Activated effector memory CD4-positive, alpha-beta T cell treated with Interleukin-2 at 50 U/mL for 16 hours (primary cell): ENCODE measurements around the gene ALDH18A1.

ENCODE experiments used
- DNase-seq: peaks from one replicate; pipeline ENCODE4 v3.0.0-alpha.2; 2020

Gene ALDH18A1

DNA sequence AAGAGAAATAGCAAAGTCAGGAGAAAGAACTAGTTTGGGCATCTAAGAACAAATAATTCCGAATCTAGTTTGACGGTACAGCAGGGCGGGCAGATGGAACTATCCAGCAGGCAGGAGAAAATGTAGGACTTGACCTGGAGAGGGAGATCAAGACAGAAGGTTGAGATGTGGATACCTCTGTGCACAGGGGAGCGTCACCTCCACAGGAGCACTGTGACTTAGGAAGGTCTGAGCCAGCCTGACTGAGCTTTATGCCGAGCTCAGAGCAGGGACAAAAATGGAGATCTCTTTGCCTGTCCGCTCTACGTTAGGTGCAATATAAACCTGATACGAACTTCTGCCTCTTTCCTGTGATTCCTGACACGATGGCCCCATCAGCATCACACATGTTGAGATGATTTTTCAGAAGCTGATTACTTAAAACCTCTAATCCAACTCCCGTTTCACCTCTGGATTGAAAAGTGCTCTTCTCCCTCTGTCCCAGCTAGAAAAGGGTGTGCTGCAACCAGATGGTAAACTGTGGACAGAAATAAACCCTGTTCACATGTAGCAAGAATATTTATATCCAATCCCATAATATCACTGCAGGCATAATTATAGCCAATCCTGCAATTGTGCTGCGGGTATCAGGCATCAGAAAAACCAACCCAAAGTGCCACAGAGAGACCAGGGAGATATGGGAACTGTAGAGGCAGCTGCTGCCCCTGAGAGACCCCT, 81.7 kb downstream of the ALDH18A1 start:
- DNase-seq, result no peak

DNA sequence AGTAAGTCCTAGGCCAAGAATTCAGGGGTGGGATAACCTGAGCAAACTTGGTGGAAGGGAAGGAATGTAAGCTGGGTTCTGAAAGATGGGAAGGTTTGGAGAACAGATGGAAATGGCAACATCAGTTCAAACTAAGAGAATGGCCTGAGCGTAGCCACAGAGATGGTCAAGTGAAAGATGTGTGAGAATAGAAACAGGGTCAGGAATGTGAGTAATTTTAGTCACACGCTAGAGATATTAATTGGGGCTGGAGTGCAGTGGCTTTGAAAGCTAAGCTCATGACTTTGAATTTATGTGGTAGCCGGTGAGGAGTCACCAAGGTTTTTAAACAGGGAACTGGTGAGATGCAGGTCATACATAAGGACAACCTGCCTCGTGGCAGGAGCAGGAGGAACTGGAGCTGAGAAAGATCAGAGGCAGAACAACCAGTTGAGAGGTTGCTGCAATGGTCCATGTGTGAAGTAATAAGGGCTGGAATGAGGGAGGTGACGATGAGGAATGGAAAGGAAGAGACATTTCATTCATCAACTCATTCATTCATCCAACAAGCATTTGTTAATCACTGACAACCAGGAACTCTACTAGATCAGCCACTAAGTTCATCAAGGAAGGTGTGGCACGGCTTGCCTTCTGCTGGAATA, 82.4 kb downstream of the ALDH18A1 start:
- no peak for DNase-seq

DNA sequence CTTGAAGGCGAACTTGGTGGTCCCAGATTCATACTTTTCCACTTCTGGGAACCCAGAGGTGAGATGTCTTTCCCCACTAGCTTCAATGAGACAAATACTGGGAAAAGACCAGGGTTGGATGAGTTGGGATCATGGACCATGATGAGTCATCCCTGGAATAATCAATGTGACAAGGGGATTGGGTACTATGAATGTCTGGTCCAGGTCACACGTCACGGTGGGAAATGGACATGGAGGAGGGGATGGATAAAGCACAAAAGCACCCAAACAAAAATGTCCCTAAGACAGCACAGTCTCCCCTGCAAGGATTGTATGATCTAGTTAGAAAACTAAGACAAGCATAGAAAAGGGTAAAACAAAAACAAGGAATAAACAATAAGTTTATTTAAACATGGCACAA, 83.0 kb downstream of the ALDH18A1 start:
- no peak for DNase-seq

DNA sequence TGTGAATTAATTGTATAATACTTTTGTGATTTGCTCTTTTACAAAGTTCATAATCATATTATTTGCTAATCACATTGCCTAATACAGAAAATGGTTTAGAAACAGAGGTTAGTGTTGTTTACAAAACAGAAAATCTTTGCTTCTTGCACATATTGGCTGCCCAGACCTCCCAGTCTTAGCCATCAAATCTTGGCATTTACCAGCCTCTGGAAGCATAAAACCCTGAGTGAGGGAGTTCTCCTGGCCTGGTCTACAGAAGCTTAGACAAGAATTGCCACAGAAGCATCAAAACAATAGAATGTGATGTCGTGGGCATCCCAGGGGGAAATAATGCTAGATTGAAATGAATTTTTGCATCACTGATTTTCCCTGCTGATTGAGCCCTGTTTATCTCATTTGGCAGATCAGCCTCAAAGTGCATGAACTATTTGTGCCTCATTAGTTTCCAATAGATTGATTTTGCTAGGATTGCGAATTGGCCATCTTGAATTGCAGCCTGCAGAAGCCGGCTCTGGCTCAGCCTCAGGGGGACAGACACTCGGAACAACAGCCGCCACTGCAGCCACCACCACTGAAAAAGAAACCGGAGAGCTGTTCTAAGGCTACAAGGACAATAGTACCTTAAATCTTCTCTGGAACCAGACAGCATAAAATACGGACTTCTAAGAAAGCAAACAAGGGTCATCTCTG, 84.2 kb downstream of the ALDH18A1 start:
- DNase-seq, result no peak

DNA sequence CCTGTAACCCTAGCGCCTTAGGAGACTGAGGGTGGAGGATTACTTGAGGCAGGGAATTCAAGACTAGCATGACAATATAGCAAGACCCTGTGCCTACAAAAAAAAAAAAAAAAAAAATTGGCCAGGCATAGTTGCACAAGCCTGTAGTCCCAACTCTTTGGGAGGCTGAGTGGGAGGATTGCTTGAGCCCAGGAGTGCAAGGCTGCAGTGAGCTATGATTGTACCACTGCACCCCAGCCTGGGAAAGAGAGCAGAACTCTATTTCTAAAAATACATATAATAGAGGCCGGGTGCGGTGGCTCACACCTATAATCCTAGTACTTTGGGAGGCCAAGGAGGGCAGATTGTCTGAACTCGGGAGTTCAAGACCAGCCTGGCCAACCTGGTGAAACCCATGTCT, 85.1 kb downstream of the ALDH18A1 start:
- DNase-seq, result no peak

DNA sequence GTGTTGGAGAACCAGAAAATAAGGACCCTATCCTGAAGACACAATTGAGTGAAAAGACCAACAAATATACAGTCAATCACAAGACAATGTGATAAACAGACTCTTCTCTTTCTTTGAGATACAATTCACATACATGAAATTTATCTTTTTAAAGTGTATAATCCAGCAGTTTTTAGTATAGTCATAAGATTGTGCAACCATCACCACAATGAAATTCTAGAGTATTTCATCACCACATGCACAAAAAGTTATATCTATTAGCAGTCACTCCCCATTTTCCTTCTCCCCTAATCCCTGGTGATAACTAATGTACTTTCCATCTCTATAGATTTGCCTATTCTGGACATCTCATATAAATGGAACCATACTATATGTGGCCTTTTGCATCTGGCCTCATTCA, 87.1 kb downstream of the ALDH18A1 start:
- no peak for DNase-seq

DNA sequence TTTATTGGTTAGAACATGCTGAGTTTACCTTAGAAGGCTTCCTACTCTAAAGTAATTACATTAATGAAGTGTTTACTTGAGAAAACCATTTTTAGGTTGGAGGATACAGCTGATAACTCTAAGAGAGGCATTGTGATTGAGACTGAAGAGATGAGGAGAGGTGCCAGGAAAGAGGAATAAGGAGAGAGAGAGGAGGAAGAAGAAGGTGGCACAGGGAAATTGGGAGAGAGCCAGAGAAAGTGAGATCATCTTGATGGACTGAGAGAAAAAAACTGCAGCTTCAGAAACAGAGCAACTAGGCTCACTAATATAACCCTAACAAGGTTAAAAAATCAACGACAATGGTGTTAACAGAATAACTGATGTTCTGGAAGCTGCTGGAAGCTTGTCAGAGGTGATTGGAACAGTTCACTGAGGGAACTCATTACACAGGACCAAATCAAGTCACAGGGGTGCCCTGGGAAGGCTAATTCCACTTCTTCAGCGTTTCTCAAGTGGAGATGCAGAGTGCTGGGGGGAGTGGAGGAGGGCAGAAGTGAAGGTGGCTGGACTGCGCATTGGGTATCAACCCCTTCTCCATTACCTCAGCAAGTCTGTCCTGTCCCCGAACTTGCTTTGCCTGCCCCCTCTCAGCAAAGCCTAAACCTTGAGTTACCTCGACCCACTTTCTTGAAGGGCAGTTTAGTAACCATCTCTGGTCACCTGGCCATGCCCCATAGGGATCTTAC, 88.4 kb downstream of the ALDH18A1 start:
- DNase-seq, result no peak

DNA sequence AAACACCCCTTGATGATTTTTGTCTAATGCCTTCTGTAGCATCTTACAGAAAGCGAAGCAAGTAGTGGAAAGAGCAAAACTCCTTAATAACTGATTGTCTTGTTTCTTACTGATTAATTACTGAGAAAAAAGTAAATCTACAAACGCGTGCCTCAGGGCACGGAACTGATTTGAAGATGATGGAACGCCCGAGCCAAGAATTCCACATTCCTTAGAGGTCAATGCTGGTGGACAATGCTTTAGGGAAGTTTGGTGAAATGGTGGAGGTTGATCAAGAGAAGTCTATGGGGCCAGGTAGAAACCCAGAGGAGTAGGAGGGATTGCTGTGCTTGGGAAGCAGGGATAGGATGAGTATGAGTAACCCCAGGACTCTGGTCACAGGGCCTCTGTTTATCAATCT, 90.4 kb downstream of the ALDH18A1 start:
- no peak for DNase-seq

DNA sequence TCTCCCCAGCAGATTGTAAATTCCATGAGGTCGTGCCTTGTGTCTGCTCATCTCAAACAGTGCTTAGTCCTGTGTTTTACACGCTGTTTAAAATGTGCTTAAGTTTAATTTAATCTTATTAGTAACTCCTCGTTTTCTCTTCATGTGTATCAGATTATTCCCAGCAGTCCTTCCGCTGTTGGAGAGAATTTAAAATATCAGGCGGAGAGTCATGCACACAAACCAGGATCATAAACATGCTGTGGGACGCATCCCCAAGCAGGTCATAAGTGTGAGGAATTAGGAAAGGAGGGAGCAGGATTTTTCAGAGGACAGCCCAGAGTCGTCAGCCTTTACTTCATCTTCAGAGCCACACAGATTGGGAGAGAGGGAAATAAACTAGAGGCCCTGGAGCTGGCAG, 91.2 kb downstream of the ALDH18A1 start:
- DNase-seq, result no peak

DNA sequence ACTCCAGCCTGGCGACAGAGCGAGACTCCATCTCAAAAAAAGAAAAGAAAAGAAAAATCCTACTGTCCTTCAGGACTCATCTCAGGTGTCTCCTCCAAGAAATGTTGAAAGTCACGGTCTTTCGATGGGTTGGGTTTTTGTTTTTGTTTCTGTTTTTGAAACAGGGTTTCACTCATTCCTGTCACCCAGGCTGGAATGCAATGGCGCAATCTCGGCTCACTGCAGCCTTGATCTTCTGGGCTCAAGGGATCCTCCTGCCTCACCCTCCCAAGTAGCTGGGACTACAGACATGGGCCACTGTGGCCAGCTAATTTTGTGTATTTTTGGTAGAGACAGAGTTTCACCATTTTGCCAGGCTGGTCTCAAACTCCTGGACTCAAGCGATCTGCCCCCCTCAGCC, 92.2 kb downstream of the ALDH18A1 start:
- no peak for DNase-seq

DNA sequence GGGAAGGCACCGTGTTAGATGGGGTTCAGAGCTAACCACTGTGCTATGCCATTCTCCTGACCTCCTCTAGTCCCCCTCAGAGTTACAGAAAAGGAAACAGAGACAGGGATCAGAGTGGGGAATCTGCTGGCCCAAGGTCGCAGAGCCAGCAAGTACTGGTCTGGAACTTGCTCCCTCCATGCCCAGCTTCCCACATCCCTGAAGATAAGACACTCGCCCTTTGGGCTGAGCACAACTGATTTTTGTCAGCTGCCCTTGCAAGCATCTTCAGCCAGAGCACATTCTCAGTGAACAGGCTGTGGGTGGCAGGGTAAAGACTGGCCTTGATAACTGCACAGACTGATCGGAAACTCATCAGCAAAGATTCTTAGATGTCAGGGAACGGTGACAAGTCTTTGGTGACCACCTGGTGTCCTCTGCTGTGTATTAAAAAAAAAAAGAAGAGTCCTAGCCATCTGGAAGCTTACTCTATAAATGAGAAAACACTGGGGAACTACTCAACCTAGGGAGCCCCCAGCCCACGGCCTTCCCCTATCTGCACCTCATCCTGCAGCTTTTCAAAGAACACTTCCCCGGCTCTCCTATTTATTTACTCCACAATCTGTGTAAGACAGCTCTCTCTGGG, 94.1 kb downstream of the ALDH18A1 start:
- DNase-seq, result no peak

DNA sequence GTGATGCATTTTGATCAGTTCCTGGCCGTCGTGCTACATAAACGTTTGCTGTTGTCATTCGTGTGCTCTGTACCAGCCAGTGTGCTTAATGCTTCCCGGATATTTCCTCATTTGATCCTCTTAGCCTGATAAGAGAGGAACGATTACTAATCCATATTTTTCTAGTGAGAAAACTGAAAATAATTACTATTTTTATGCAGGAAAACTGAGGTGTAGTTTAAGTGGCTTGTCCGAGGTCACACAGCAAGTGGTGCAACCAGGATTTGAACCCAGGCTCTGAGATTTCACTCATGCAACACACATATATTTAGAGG, 94.7 kb downstream of the ALDH18A1 start:
- no peak for DNase-seq

DNA sequence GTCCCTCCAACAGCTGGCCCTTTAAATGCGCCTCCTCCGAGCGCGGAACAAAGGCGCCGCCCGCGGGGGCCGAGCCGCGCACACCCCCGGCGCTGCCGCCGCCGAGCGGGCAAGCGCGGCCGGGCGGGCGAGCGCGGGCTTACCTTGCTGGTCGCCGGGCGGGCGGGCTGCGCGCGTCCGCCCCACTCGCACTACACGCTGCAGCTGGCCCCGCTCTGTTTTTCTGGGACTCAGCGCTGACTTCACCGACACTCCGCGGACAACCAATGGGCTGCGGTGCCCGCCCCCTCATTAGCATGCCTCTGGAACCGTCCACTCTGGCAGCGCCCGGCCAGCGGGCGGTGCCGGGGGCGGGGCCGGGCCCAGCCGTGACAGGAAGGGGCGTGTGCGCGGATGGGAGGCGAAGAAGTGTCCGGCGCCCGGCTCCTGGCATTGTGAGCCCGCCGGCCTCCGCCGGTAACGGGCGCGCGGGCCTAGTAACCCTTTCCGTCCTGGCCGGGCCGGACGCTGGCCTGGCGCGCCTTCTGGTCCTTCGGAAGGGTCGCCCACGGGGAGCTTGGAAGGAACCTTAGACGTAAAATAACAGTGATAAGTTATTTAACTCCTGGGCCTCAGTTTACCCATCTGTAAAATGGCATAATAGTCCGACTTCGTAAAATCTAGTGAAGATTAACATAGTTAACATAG, 95.2 kb downstream of the ALDH18A1 start, which contains the start of gene SORBS1:
SORBS1 (minus strand) TSS at position 195 of the 687 bp plus-strand sequence. CDS start 120,236 bp downstream, outside the sequence.
- peak; percentile 80 for DNase-seq

DNA sequence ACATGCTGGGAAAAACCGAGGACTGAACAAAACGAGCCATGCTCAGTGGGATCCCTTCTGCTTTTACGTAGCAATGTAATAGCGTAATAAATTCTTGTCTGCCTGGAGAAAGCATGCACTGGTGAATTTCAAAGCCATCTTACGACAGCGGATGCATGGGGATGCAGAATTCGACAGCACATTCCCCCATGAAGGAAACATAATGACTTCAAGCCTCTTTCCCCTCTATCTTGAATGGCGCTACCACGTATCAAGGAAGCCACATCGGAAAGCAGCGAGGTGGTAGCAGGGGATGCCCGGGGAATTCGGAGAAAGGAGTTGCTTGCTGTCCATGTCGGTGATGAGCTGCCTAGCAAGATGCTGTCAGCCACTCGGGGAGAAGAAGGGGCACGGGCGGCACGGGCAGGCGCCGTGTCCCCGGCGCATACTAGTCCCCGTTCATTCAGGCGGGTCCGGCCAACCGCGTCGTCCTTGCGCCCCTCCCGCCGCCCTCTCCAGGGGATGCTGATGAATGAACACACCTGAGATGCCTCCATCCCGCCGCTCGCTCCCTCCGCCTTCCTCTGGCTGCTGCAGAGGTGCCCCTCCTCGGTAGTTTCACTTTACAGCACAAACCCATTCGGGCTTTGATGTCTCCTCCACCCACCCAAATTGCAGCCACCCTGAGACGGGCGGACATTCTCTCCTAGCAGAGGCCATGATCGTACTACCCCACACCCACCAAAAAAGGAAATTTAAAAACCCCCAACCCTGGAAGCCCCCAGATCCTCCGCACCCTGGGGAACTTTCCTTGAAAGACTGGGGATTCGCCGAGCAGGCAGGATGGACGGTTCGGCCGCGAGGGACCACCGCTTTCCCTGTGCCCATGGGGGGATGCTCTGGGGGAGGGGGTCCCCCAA, 96.0 kb downstream of the ALDH18A1 start:
- DNase-seq, result peak; percentile 36

DNA sequence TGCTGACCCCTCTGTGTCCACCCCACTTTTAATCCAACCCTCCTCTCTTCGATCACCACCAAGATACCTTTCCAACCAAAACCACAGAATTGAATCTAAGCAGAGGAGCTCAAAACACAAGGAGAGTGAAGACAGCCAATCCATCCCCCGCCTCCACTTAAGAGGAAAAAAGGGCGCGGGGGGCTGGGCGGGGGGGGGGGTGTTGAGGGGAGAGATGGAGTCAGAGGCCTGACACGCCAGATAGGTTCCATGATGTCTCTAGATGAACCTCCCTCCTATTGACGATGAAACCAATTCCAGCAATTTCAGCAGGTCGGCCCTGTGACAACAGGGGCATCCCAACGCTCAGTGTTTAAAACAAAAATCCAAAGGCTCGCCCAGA, 96.6 kb downstream of the ALDH18A1 start:
- no peak for DNase-seq

DNA sequence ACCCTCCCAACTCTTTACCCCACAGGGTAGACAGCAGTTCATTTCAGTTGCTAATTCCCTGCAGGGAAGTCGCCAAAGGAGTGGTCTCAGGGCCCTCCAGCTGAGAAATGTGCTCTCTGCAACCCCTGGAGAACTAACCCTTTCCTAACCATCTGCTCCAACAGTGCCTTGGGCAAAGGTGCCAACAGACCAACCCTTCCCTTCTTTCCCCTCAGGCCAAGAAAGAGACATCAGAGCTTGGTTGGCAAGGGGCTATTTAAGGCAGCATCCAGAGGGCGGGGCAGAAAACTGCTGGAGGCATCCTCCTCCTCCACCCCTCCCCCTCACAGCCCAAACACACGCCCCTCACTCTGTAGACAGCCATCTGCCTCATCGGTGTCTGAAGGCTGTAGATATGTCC, 97.0 kb downstream of the ALDH18A1 start:
- no peak for DNase-seq

DNA sequence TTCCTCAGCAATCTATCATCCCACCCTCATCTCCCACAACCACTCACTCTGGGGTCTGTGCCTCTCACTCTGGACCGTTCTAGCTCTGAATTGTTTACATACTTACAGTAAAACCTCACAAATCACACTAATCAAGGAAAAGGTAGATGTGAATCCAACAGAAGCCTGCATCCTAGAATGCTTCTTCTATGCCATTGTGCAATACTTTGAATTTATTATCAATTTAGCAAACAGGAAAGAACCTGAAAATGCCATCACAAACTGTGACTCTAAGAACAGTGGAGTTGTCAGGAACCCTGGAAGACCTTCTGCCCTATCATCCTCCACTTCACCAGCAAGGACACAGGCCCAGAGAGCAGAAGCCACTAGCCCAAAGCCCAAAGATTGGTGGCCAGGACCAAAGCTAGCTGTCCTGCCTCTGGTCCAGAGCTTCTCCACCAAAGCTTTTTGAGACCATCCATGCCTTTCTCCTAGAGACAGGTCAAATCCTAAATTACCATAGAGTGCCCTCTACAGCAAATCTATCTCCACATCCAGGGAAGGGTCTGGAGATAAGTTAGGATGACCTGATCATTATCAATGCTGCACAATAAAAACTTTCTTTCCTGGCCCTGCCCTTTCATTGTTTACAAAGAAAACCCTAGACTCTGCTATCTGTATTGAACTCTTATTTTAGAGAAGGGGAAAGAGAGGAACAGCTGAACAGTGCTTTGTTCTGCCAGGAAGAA, 97.8 kb downstream of the ALDH18A1 start:
- DNase-seq, result no peak

DNA sequence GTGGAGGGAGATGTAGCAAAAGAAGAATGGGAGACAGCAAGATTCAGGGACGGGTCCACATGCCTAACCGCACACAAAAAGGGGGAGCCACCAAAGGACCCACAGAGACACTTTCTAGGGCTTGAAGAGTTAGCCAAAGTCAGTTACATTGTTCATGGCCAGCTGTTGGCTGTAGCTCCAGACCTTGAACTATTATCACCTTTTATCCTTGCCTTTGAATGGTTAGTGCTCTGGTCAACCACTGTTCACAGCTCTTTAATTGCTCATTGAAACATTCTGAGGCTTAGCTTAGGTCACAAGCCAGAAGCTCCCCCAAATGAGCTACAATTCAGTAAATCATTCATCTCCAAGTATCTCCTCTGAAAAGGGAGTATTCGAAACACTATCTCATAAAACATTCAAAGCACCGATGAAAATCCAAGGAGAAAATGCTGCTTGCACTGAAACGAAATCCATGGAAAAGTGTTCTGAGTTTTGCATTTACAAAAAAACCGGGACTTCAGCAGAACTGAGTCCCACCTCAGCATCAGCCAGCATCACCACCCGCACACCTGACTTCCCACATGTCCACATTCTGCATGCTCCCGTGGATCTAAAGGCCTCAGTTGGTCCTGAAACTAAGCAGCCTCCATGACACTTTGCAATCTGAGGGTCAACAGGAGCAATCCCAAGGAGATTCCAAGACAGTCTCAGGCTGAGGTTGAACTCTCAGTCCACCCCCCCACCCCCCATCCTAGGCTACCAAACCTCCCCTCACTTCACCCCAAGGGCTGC, 99.3 kb downstream of the ALDH18A1 start:
- DNase-seq, result no peak
